GM21390 (cell line): Measurements from ENCODE around the gene NOP10.

ENCODE experiments used
- ATAC-seq: cut with Tn5 transposase; IDR thresholded peaks from one replicate; pipeline ENCODE4 v1.9.1; 2021; ENCODE audit not compliant: unreplicated experiment

Gene NOP10

GRCh38 chr15:34332553-34333120 lies 10.3 kb downstream of the NOP10 start:
- ATAC-seq, result no peak

- ATAC-seq, result no peak
These were observed 11.1 kb downstream of the NOP10 start for GRCh38 chr15:34331809-34332208.

- ATAC-seq, result no peak
These were observed 12.7 kb downstream of the NOP10 start for GRCh38 chr15:34330279-34330678.

DNA sequence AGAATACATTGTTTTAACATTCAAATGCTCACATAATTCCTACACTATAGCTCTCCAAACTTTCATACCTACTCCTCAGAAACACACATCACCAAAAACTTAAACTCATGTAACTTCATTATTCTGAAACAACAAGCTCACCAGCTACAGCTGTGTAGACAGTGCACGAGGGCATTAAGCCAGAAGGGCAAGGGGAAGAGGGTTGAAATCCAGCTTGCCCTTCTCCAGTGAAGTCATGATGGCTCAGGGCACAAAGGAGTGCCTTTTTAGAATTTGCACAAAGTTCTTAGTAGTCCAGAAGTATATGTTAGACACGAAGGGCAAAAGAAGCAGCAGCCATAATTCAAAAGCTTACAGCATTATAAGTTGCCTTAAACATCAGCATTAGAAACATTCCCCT lies 13.9 kb downstream of the NOP10 start:
- no peak for ATAC-seq

GRCh38 chr15:34327906-34328305 lies 15.0 kb downstream of the NOP10 start:
- peak; percentile 52 for ATAC-seq

- no peak for ATAC-seq
These were observed 17.6 kb downstream of the NOP10 start for GRCh38 chr15:34325368-34325767.

GRCh38 chr15:34324933-34325332 lies 18.0 kb downstream of the NOP10 start:
- no peak for ATAC-seq

DNA sequence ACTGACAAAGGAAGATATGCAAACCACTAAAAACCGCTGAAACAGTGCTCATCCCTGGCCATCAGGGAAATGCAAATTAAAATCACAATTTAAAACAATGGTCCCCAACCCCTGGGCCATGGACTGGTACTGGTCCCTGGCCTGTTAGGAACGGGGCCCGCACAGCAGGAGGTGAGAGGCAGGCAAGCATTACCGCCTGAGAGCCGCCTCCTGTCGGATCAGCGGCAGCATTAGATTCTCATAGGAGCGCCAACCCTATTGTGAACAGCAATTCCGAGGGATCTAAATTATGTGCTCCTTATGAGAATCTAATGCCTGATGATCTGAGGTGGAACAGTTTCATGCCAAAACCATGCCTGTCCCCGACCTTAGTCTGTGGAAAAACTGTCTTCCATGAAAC lies 19.7 kb downstream of the NOP10 start:
- no peak for ATAC-seq

DNA sequence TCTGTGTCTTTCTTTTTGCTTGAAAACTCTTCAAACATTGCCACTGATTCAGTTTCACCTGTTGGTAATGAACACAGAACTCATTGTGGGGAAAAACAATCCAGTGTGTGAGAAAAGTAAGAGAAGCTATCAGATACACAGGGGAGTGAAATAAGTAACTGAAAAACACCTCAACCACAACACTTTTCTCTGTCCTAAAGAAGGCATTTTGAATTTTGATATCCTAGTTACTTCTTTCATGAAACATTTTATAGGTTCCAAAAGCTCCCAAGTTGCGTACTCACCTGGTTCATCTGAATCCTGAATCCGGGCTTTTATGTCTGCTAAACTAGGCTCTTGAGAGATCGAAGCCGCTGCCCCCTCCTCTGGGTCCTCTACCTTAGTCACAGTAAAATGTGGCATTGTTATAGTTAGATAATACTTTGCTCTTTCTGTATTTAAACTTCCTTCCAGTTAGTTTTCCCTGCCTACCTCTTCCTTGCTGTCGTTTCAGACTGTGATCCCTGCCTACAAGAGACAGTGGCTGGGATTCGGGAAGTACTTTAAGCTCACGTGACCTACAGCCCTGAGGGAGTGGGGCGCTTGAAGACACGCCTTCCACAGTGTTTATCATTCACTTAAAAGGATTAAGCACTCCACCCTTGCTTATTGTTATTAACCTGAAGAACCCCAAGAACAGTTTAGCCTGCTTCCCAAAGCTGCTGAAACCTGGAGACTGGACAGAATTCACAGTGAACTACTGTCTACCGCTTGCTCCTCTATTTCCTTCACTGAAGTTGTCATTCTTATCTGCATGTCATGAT lies 24.5 kb downstream of the NOP10 start:
- ATAC-seq, result peak; percentile 57

DNA sequence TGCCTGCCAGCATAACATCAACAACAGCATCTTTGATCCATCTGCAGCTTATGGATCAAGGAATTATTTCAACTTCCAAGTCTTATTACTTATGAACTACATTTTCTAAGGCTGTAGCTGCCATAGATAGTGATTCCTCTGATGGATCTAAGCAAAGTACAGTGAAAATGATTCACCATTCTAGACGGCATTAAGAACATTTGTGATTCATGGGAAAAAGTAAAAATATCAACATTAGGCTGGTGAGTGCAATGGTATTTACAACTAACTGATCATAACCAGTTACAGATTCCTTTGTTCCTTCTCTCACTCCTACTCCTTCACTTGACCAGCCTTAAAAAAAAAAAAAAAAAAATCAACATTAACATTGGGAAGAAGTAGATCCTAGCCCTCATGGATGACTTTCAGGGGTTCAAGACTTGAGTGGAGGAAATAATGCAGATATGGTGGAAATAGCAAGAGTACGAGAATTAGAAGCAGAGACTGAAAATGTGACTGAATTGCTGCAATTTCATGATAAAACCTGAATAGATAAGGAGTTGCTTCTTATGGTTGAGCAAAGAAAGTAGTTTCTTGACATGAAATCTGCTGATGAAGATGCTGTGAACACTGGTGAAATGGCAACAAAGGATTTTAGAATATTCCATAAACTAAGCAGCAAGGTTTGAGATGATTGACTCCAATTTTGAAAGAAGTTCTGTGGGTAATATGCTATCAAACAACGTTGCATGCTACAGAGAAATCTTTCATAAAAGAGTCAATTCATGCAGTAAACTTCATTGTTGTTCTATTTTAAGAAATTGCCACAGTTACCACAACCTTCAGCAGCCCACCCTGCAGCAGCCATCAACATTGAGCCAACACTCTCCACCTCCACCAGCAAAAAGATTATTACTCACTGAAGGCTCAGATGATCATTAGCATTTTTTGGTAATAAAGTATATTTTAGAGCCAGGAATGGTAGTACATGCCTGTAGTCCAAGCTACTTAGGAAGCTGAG lies 28.1 kb downstream of the NOP10 start:
- ATAC-seq, result no peak

DNA sequence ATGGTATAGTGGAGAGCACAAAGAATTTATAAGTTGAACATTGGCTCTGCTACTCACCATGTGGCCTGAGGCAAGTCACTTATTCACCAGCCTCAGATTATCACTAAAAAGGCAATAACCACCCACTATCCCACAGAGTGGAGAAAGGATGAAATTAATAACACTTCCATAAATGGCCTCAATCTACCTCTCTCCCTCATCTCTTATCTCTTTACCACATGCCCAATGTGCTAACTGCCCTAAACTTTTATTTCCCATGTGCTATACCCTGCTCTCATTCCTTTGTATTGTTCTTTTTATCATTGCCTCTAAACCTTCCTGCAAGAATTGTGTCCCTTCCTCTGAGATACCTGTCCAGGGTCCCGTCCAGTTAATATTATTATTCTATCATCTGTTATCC lies 31.4 kb downstream of the NOP10 start:
- no peak for ATAC-seq

DNA sequence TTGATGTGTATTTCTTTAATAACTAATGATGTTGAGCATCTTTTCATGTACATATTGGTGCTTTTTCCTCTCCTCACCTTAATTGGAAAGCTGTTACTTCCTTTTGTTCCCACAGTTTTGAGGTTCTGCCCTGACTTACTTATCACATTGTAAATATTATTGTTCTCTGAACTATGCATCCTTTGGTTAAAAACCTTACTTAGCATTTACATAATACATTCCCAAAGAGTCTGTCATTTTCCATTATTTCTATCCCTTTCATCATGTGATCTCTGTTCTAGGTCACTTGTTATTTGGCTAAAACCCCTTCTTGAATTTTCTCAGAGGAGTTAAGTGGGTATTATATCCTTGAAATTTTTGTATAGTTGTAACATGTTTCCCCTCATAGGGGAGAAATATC lies 38.3 kb downstream of the NOP10 start:
- ATAC-seq, result no peak

- ATAC-seq, result no peak
These were observed 41.9 kb downstream of the NOP10 start for GRCh38 chr15:34301058-34301457.

DNA sequence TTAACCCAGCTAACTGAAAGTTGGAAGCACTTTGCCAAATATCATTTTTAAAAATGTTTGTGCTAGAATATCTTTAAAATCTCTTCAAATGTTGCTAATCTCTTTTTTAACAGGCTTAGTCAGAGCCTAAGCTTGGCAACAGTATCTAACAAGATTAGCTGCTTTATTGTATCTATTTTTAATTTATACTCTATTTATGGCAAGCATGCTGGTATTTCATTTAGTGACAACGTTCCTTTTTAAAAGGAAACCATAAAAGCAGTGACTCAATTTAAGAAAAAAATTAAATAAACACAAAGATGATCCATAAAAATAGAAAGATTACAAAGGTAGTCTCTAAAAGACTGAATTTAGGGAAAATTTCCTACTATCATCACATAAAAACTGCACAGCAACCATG lies 45.9 kb downstream of the NOP10 start:
- no peak for ATAC-seq

DNA sequence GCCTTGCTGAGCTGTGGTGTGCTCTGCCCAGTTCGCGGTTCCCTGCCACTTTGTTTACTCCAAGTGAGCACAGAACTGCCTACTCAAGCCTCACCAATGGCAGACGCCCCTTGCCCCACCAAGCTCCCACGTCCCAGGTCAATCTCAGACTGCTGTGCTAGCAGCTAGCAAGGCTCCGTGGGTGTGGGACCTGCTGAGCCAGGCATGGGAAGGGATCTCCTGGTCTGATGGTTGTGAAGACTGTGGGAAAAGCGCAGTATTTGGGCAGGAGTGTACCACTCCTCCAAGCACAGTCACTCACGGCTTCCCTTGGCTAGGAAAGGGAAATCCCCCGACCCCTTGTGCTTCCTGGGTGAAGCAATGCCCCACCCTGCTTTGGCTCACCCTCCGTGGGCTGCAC lies 50.3 kb downstream of the NOP10 start:
- ATAC-seq, result no peak
